Measurements from ENCODE around the gene MNT. TPM values are rescaled to one million over a fixed set of nuclear protein-coding genes. Genes with fewer than 3 reads are reported as not detected.

Gene MNT
- total and polyA plus RNA-seq, 2 of the 8 experiments (the other 6 are each of a cell fraction or from before 2014, with no cell fraction given): 5.0 to 17.3 TPM

GRCh38 chr17:2436316-2436905, 35.6 kb upstream of the MNT start:
- no peak overlapping the region for H3K56ac ChIP-seq (replicated peaks; ENCODE audit: insufficient read length, low read depth, low read length)
- no peak overlapping the region for H2BK120ac ChIP-seq (replicated peaks; ENCODE audit: low read depth, low read length)
- ChIA-PET POLR2A (ENCODE audit: partially characterized antibody) (interaction anchor here (0.6 to 1.3 kb wide), 5 partner anchors 9 to 188 kb away, joined by 3 to 7 read pairs (median 4); partner anchors contain the start of gene METTL16), CTCF (ENCODE audit: partially characterized antibody) (interaction anchor here (0.6 to 3.4 kb wide), 8 partner anchors 9 to 157 kb away, joined by 3 to 17 read pairs (median 4); no protein-coding TSS in a partner anchor)
- WGBS, 2 experiments (ENCODE audit: extremely low coverage in 1 of 2, insufficient coverage in 1 of 2, insufficient read length in 1 of 2, insufficient replicate concordance in 2 of 2, low coverage in 1 of 2, low lambda C conversion rate in 2 of 2, missing lambda C conversion rate in 1 of 2): 78% methylated on average over 5 of the region's 5 CpGs; no CpG with 5 or more reads in 1 of the 2 experiments
- peaks cover 6 to 17% (median 13%) of the 10 kb centered on the region in 4 experiments for H3K4me1 ChIP-seq (replicated peaks in 1 of 4; ENCODE audit: control insufficient read depth in 3 of 4, insufficient read depth in 4 of 4, low read length in 3 of 4)
- no peak overlapping the region for H2BK20ac ChIP-seq (ENCODE audit: low read length)
- H4K5ac ChIP-seq (ENCODE audit: insufficient read length, low read depth, low read length): no peak overlapping the region
- peaks cover 0 to 18% of the 10 kb centered on the region in 2 experiments; a peak in 2 of 4 replicates for H3K79me2 ChIP-seq (ENCODE audit: control insufficient read depth in 1 of 2, insufficient read depth in 2 of 2, low read length in 2 of 2)
- H3K4ac ChIP-seq (replicated peaks; ENCODE audit: insufficient read length, low read depth, low read length): no peak overlapping the region
- H2BK12ac ChIP-seq (ENCODE audit: low read depth, low read length): no peak overlapping the region
- peak overlapping the region; percentile 72; the same call in 1 of the 2 replicates for H3K27ac ChIP-seq (ENCODE audit: low read depth, low read length)
- H3K18ac ChIP-seq (ENCODE audit: extremely low read depth, low read length): no peak overlapping the region
- H3K36me3 ChIP-seq (ENCODE audit: control insufficient read depth in 2 of 4, insufficient read depth in 4 of 4, low read length in 3 of 4): peaks cover 11 to 42% (median 24%) of the 10 kb centered on the region in 4 experiments; a peak in 7 of 8 replicates
- peak overlapping the region in 2 of 4 experiments; percentile 4 to 15; a peak in 1 of 7 replicates for H3K9ac ChIP-seq (replicated peaks in 1 of 4; ENCODE audit: extremely low read depth in 1 of 4, low read depth in 3 of 4, low read length in 3 of 4)
- H2BK5ac ChIP-seq (ENCODE audit: low read depth, low read length): no peak overlapping the region
- no peak for FAIRE-seq
- no peaks in the 10 kb centered on the region for H3K9me3 ChIP-seq (ENCODE audit: insufficient read depth in 2 of 2, low read depth in 1 of 2, low read length in 1 of 2)
- H3K23me2 ChIP-seq (ENCODE audit: low read depth, low read length): no peaks in the 10 kb centered on the region
- H2AK5ac ChIP-seq (ENCODE audit: low read depth, low read length): no peak overlapping the region
- peaks cover 8% of the 10 kb centered on the region for H3K79me1 ChIP-seq (ENCODE audit: low read depth, low read length)
- no peak overlapping the region for H3K4me3 ChIP-seq (ENCODE audit: extremely low read depth in 1 of 4, insufficient read depth in 2 of 4, low read depth in 3 of 4, low read length in 4 of 4)
- no peak for DNase-seq (ENCODE audit: low read depth in 1 of 2, low spot score in 2 of 2)
- H4K91ac ChIP-seq (replicated peaks; ENCODE audit: insufficient read length, low read length): no peak overlapping the region
- no peak overlapping the region for H2AFZ ChIP-seq (ENCODE audit: low read length)
- no peak overlapping the region for H3K14ac ChIP-seq (ENCODE audit: insufficient read length)
- H2BK15ac ChIP-seq (ENCODE audit: low read length): no peak overlapping the region
- H3K4me2 ChIP-seq (ENCODE audit: insufficient read depth in 1 of 2, low read depth in 2 of 2, low read length in 2 of 2): peak overlapping the region in 1 of 2 experiments; percentile 61; a peak in 1 of 4 replicates
- no peak for TF ChIP-seq TAF1 (IDR thresholded peaks at IDR 0.05; ENCODE audit: low read depth, low read length)
- TF ChIP-seq SRF (IDR thresholded peaks at IDR 0.05; ENCODE audit: low read depth, low read length): no peak
- TF ChIP-seq NANOG (IDR thresholded peaks at IDR 0.05; ENCODE audit: insufficient read depth, low read depth, low read length, poor library complexity, severe bottlenecking): no peak
- no peak overlapping the region for H4K8ac ChIP-seq (ENCODE audit: extremely low read depth, insufficient read depth, low read length)
- H3K23ac ChIP-seq (ENCODE audit: insufficient read length): no peak overlapping the region
- no peaks in the 10 kb centered on the region for H3K27me3 ChIP-seq (replicated peaks in 1 of 4; ENCODE audit: control insufficient read depth in 3 of 4, extremely low read depth in 1 of 4, insufficient read depth in 3 of 4, low read length in 3 of 4)
- H4K20me1 ChIP-seq (replicated peaks in 1 of 2; ENCODE audit: control insufficient read depth in 1 of 2, insufficient read depth in 2 of 2, low read length in 2 of 2): peaks cover 0 to 1% of the 10 kb centered on the region in 2 experiments
